Mesenchymal stem cell (in vitro differentiated cells and primary cell): ENCODE results near the gene MAP3K4.

Experiments
- DNase-seq: peaks from one replicate; pipeline ENCODE4 v3.0.0-alpha.2; 2013
- H2AFZ ChIP-seq: one replicate; pipeline ENCODE4 v1.6.1; 2013; ENCODE audit warnings: low read depth, mild to moderate bottlenecking, control low read depth, inconsistent platforms, low read length, moderate library complexity
- H2AK5ac ChIP-seq: 2 replicates; pipeline ENCODE4 v1.6.1; 2013; ENCODE audit warnings: low read length, moderate library complexity, mild to moderate bottlenecking, inconsistent platforms; ENCODE audit not compliant: severe bottlenecking
- H2BK120ac ChIP-seq: one replicate; pipeline ENCODE4 v1.6.1; 2013; ENCODE audit warnings: low read depth, mild to moderate bottlenecking, inconsistent platforms, low read length, moderate library complexity
- H2BK12ac ChIP-seq, 2 experiments: one replicate each; pipeline ENCODE4 v1.6.1; 2013; ENCODE audit warnings: inconsistent platforms in 2 of 2, low read length in 2 of 2, mild to moderate bottlenecking in 2 of 2, moderate library complexity in 2 of 2, control low read depth in 1 of 2
- H2BK15ac ChIP-seq: one replicate; pipeline ENCODE4 v1.6.1; 2013; ENCODE audit warnings: mild to moderate bottlenecking, low read depth, inconsistent platforms; ENCODE audit not compliant: poor library complexity, severe bottlenecking
- H2BK5ac ChIP-seq: 2 replicates; pipeline ENCODE4 v1.6.1; 2013; ENCODE audit warnings: low read depth, mild to moderate bottlenecking, low read length, control low read depth, inconsistent platforms; ENCODE audit not compliant: poor library complexity, severe bottlenecking
- H3K14ac ChIP-seq, 2 experiments: one replicate each; pipeline ENCODE4 v1.6.1; 2013; ENCODE audit warnings: inconsistent platforms in 2 of 2, low read length in 2 of 2, control low read depth in 1 of 2, mild to moderate bottlenecking in 1 of 2, moderate library complexity in 1 of 2
- H3K18ac ChIP-seq, 2 experiments: one replicate each; pipeline ENCODE4 v1.6.1; 2013; ENCODE audit warnings: inconsistent platforms in 2 of 2, low read length in 2 of 2, control low read depth in 1 of 2, low read depth in 1 of 2, mild to moderate bottlenecking in 1 of 2
- H3K23ac ChIP-seq, 2 experiments: one replicate each; pipeline ENCODE4 v1.6.1; 2013; ENCODE audit warnings: inconsistent platforms in 2 of 2, low read length in 2 of 2, mild to moderate bottlenecking in 2 of 2, moderate library complexity in 2 of 2, control low read depth in 1 of 2
- H3K27ac ChIP-seq: 2 replicates; pipeline ENCODE4 v1.5.1; 2013; ENCODE audit warnings: mild to moderate bottlenecking, moderate library complexity, low read length, control low read depth, inconsistent platforms; ENCODE audit not compliant: poor library complexity, severe bottlenecking
- H3K27me3 ChIP-seq, 2 experiments: 2 replicates each; pipeline versions ENCODE4 v1.6.1 to v1.7.0; 2013; ENCODE audit warnings: low read length in 2 of 2, mild to moderate bottlenecking in 2 of 2, moderate library complexity in 2 of 2, control low read depth in 1 of 2, inconsistent platforms in 1 of 2; ENCODE audit not compliant: control insufficient read depth in 1 of 2, insufficient read depth in 1 of 2
- H3K36me3 ChIP-seq, 2 experiments: 2 replicates each; pipeline versions ENCODE4 v1.6.1 to v1.7.0; 2013; ENCODE audit warnings: low read length in 2 of 2, control low read depth in 1 of 2, inconsistent platforms in 1 of 2, low read depth in 1 of 2, mild to moderate bottlenecking in 1 of 2; ENCODE audit not compliant: insufficient read depth in 2 of 2, control insufficient read depth in 1 of 2
- H3K4ac ChIP-seq, 2 experiments: one replicate each; pipeline ENCODE4 v1.6.1; 2013; ENCODE audit warnings: inconsistent platforms in 2 of 2, low read length in 2 of 2, mild to moderate bottlenecking in 2 of 2, moderate library complexity in 2 of 2, control low read depth in 1 of 2, low read depth in 1 of 2
- H3K4me1 ChIP-seq: 2 replicates; pipeline ENCODE4 v1.6.1; 2013; ENCODE audit warnings: low read depth, low read length, control low read depth; ENCODE audit not compliant: control insufficient read depth, insufficient read depth
- H3K4me2 ChIP-seq: 2 replicates; pipeline ENCODE4 v1.6.1; 2013; ENCODE audit warnings: low read length, mild to moderate bottlenecking, inconsistent platforms; ENCODE audit not compliant: poor library complexity, severe bottlenecking
- H3K4me3 ChIP-seq, 2 experiments: 2 replicates each; pipeline versions ENCODE4 v1.5.1 to v1.7.0; 2013; ENCODE audit warnings: low read length in 2 of 2, mild to moderate bottlenecking in 2 of 2, control low read depth in 1 of 2, low read depth in 1 of 2; ENCODE audit not compliant: insufficient read depth in 1 of 2
- H3K79me1 ChIP-seq: replicated peaks from 2 replicates; pipeline ENCODE4 v1.6.1; 2013; ENCODE audit warnings: mild to moderate bottlenecking, control low read depth, low read length, inconsistent platforms; ENCODE audit not compliant: poor library complexity, severe bottlenecking
- H3K9ac ChIP-seq: 2 replicates; pipeline ENCODE4 v1.7.0; 2013; ENCODE audit warnings: mild to moderate bottlenecking, low read length, moderate library complexity
- H3K9me3 ChIP-seq: 2 replicates; pipeline ENCODE4 v1.7.0; 2013; ENCODE audit warnings: mild to moderate bottlenecking, low read length; ENCODE audit not compliant: control insufficient read depth
- H4K8ac ChIP-seq: one replicate; pipeline ENCODE4 v1.6.1; 2013; ENCODE audit warnings: inconsistent platforms, mild to moderate bottlenecking, low read length, moderate library complexity
- H4K91ac ChIP-seq: one replicate; pipeline ENCODE4 v1.6.1; 2013; ENCODE audit warnings: mild to moderate bottlenecking, low read length, inconsistent platforms
- WGBS: methylation state at CpG from one replicate; pipeline ENCODE4 v1.1.7; 2013; ENCODE audit warnings: mixed read lengths; 5-methylcytosine and 5-hydroxymethylcytosine counted together

Gene MAP3K4

DNA sequence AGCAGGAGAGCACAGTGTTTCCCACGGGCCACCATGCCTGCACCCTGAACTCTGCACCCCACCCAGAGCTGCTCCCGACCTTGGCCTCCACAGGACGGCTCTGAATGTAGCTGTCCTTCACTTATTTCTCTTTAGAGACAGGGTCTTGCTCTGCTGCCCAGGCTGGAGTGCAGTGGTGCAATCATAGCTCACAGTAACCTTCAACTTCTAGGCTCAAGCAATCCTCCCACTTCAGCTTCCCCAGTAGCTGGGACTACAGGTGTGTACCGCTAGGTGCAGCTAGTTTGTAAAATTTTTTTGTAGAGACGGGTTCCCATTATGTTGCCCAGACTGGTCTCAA lies 151.4 kb downstream of the MAP3K4 start:
- no peak overlapping the region for H3K4me2 ChIP-seq
- no peak overlapping the region for H2BK12ac ChIP-seq
- no peak overlapping the region for H3K9ac ChIP-seq
- no peak overlapping the region for H3K27ac ChIP-seq
- no peak overlapping the region for H3K23ac ChIP-seq
- 96% methylated on average over 5 of the region's 5 CpGs for WGBS
- no peak overlapping the region for H3K18ac ChIP-seq
- peaks cover 5% of the 10 kb centered on the region for H3K79me1 ChIP-seq
- no peak overlapping the region for H2AFZ ChIP-seq
- no peak overlapping the region for H2BK5ac ChIP-seq
- H3K4me1 ChIP-seq, result peaks cover 9% of the 10 kb centered on the region
- H3K14ac ChIP-seq, result no peak overlapping the region
- no peak overlapping the region for H3K4ac ChIP-seq
- H3K4me3 ChIP-seq, result no peak overlapping the region
- no peak overlapping the region for H4K91ac ChIP-seq
- DNase-seq, result no peak
- no peaks in the 10 kb centered on the region for H3K9me3 ChIP-seq
- H2BK15ac ChIP-seq, result no peak overlapping the region
- no peak overlapping the region for H4K8ac ChIP-seq
- H3K36me3 ChIP-seq, result peaks cover 50 to 60% of the 10 kb centered on the region in 2 experiments
- no peak overlapping the region for H2AK5ac ChIP-seq
- H2BK120ac ChIP-seq, result no peak overlapping the region
- H3K27me3 ChIP-seq, result no peaks in the 10 kb centered on the region

DNA sequence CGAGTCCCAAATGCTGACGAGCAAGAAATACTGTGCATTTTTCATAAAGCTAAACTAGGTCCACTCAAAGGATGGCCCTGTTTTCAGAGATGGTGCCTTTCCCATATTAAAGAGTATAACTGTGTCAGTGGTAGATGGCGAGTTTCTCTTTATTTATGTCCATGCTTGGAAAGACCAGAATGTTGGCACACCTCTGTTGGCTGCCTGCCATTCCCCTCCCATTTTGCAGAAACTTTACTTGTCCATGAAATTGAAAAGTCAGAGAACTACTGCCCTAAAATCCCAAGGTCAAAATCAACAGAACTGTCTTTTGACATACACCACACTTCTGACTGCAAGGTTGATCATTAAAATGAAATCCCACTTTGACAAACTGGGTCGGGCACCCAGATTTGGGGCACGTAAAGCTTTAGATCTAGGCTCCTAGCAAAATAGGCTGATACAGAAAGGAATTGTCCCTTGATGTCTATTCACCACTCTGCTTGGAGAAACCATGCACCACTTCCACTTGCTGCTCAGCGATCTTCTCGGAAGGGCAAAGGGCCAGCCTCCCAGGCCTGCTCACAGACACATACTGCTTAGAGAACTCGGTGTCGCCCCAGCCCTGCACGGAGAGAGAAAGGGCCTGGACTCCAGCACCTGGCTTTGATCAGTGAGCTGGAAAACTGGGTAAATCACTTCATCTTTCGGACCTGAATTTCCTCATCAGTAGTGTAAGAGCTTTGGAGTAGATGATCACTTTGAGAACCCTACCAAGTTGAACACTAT lies 152.3 kb downstream of the MAP3K4 start:
- H3K4me2 ChIP-seq, result no peak overlapping the region
- H2BK12ac ChIP-seq, result no peak overlapping the region
- WGBS, result 89% methylated on average over 10 of the region's 11 CpGs
- H3K79me1 ChIP-seq, result peaks cover 5% of the 10 kb centered on the region
- no peak overlapping the region for H3K14ac ChIP-seq
- H3K9me3 ChIP-seq, result no peaks in the 10 kb centered on the region
- H3K18ac ChIP-seq, result no peak overlapping the region
- DNase-seq, result no peak
- no peak overlapping the region for H4K8ac ChIP-seq
- no peak overlapping the region for H4K91ac ChIP-seq
- H2BK120ac ChIP-seq, result no peak overlapping the region
- H2BK5ac ChIP-seq, result no peak overlapping the region
- no peak overlapping the region for H3K4ac ChIP-seq
- H3K27ac ChIP-seq, result no peak overlapping the region
- H3K4me3 ChIP-seq, result no peak overlapping the region
- peaks cover 51 to 60% of the 10 kb centered on the region in 2 experiments for H3K36me3 ChIP-seq
- no peak overlapping the region for H2BK15ac ChIP-seq
- H2AFZ ChIP-seq, result no peak overlapping the region
- H3K27me3 ChIP-seq, result no peaks in the 10 kb centered on the region
- H3K9ac ChIP-seq, result no peak overlapping the region
- H3K23ac ChIP-seq, result no peak overlapping the region
- peaks cover 9% of the 10 kb centered on the region for H3K4me1 ChIP-seq
- H2AK5ac ChIP-seq, result no peak overlapping the region

DNA sequence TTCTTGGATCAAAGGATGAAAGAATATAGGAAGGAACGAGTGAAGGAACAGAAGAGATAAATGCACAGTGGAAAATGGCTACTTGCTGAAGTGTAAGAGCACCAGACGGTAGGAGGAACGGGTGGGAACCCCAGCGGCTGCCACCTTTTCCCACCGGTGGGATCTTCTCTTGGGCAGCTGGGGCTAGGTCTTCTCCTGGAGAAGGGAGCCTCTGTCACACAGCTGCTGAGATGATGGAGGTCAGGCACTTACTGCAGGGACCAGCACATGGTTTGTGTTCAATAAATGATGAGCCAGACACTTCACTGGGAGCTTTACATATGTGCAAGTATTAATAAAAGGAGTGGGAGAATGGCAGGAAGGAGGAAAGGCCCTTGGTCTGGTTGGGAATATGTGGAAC lies 158.6 kb downstream of the MAP3K4 start:
- H3K36me3 ChIP-seq, result peaks cover 51 to 64% of the 10 kb centered on the region in 2 experiments
- H3K9me3 ChIP-seq, result no peaks in the 10 kb centered on the region
- H2BK120ac ChIP-seq, result no peak overlapping the region
- H3K27ac ChIP-seq, result no peak overlapping the region
- no peak overlapping the region for H2BK5ac ChIP-seq
- H3K4me1 ChIP-seq, result peaks cover 10% of the 10 kb centered on the region
- H3K27me3 ChIP-seq, result no peaks in the 10 kb centered on the region
- no peak overlapping the region for H3K18ac ChIP-seq
- H3K9ac ChIP-seq, result no peak overlapping the region
- H3K4me2 ChIP-seq, result no peak overlapping the region
- H2AFZ ChIP-seq, result no peak overlapping the region
- H3K4ac ChIP-seq, result no peak overlapping the region
- H3K23ac ChIP-seq, result no peak overlapping the region
- DNase-seq, result no peak
- no peak overlapping the region for H3K4me3 ChIP-seq
- WGBS, result 98% methylated on average over 5 of the region's 5 CpGs
- no peak overlapping the region for H4K8ac ChIP-seq
- peaks cover 22% of the 10 kb centered on the region for H3K79me1 ChIP-seq
- H2BK12ac ChIP-seq, result no peak overlapping the region
- no peak overlapping the region for H3K14ac ChIP-seq
- H2BK15ac ChIP-seq, result no peak overlapping the region
- H4K91ac ChIP-seq, result no peak overlapping the region
- H2AK5ac ChIP-seq, result no peak overlapping the region

DNA sequence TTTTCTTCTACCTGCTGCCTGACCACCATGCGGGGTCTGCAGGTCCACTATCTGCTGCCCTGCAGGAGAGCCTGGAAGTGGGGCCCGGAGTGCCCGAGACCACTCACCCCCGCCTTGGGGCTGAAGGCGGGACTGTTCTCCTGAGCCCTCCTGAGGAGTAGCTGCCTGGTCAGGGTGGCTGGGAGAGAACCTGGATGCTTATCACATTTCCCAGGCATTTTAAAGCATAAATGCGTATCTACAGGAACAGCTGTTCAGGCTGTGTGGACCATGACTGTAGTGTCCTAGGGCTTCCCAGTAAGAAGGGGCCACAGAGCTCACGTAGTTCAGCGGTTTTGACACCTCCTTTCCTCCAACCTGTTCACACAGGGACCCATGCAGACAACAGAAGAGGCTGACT lies 159.0 kb downstream of the MAP3K4 start:
- Histone ChIP-seq H3K14ac (no peak overlapping the region), H3K18ac (no peak overlapping the region), H4K8ac (no peak overlapping the region), H3K27ac (no peak overlapping the region), H2BK120ac (no peak overlapping the region), H4K91ac (no peak overlapping the region), H3K27me3 (no peaks in the 10 kb centered on the region), H3K4me1 (peaks cover 10% of the 10 kb centered on the region), H3K4me3 (no peak overlapping the region), H2AFZ (no peak overlapping the region), H3K23ac (no peak overlapping the region), H3K4me2 (no peak overlapping the region), H2AK5ac (no peak overlapping the region), H2BK15ac (no peak overlapping the region), H3K9ac (no peak overlapping the region), H3K4ac (no peak overlapping the region), H3K79me1 (peaks cover 23% of the 10 kb centered on the region), H2BK5ac (no peak overlapping the region), H2BK12ac (no peak overlapping the region), H3K9me3 (no peaks in the 10 kb centered on the region), H3K36me3 (peaks cover 47 to 67% of the 10 kb centered on the region in 2 experiments)
- WGBS, result 93% methylated on average over 8 of the region's 8 CpGs
- DNase-seq, result no peak
